B cell (primary cell): ENCODE measurements around the gene MFN1.

ENCODE experiments used
- CTCF ChIP-seq: fragments of 200-600 bp; IDR thresholded peaks from one replicate; pipeline ENCODE4 v1.8.0; 2022; ENCODE audit warnings: antibody characterized with exemption, mild to moderate bottlenecking
- EZH2 ChIP-seq: IDR thresholded peaks from 2 replicates; pipeline ENCODE4 v1.6.1; 2012; ENCODE audit warnings: borderline replicate concordance, low read depth, mild to moderate bottlenecking, moderate library complexity, low read length; ENCODE audit not compliant: insufficient read depth, poor library complexity, severe bottlenecking

GRCh38 chr3:179369621-179370020 is 22.1 kb downstream of the MFN1 start:
- TF ChIP-seq EZH2 = no peak
- no peak for TF ChIP-seq CTCF
